ENCODE results near the gene ABI2.
A peak's percentile ranks its signal among the peaks of the same experiment; 100 is the strongest.

ABI2 gene

DNA sequence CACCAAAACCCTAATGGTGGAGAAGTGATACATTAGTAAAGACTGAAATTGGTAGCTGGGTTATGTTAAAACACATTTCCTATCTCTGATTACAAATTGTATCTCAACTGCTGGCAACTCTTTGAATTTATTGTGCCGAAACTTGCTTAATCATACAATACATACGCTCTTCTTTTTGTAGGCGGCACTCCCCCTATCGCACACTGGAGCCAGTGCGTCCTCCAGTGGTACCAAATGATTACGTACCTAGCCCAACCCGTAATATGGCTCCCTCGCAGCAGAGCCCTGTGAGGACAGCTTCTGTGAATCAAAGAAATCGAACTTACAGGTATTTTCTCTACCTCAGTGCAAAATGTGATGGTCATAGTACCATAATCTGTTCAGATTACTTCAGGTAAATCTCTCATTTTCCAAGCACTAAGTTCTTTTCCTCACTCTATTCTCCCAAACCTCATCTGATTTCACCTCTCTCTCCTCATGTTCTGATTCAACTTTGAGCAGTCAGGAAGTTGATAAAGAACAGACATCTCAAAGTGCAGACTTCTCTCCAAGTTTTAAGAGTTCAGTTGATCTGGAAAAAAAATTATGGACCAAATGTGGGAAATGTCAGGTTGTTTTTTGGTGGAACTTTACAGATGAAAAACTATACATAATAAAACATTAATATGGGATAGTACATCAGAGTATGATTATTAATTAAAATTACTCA, 66.5 kb downstream of the ABI2 start:
- H3K4me2 ChIP-seq (ENCODE audit: low read depth, low read length, poor library complexity, severe bottlenecking), result no peak overlapping the region

DNA sequence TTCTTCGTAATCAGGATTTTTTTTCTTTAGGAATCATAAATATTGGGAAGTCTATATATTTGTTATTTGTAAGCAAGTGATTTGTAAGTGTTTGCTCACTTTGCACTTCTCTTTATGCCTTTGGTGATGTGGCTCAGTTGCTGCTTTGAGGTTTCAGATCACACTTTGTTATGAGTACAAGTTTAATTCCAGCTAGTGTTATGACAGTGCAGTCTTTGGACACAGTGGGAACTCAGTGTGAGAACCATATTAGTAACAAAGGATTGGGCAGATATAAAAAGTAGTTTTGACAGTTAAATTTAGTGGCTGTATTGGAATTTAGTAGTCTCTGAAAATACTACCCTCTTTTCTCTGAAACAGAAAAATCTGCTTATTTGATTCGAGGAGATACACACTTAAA, 67.7 kb downstream of the ABI2 start:
- TF ChIP-seq EZH2phosphoT487 (conservative IDR thresholded peaks at IDR 0.05; ENCODE audit: low read length), result no peak
- TF ChIP-seq, protein P1, sequence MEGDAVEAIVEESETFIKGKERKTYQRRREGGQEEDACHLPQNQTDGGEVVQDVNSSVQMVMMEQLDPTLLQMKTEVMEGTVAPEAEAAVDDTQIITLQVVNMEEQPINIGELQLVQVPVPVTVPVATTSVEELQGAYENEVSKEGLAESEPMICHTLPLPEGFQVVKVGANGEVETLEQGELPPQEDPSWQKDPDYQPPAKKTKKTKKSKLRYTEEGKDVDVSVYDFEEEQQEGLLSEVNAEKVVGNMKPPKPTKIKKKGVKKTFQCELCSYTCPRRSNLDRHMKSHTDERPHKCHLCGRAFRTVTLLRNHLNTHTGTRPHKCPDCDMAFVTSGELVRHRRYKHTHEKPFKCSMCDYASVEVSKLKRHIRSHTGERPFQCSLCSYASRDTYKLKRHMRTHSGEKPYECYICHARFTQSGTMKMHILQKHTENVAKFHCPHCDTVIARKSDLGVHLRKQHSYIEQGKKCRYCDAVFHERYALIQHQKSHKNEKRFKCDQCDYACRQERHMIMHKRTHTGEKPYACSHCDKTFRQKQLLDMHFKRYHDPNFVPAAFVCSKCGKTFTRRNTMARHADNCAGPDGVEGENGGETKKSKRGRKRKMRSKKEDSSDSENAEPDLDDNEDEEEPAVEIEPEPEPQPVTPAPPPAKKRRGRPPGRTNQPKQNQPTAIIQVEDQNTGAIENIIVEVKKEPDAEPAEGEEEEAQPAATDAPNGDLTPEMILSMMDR (IDR thresholded peaks at IDR 0.05; ENCODE audit: insufficient read depth, low read length, poor library complexity, severe bottlenecking), result no peak
- Histone ChIP-seq H3K9ac (ENCODE audit: low read length) (no peak overlapping the region), H2AFZ (ENCODE audit: low read depth, low read length, severe bottlenecking) (no peak overlapping the region), H3K27me3 (ENCODE audit: low read length) (no peaks in the 10 kb centered on the region), H3K4me2 (ENCODE audit: low read depth, low read length, poor library complexity, severe bottlenecking) (no peak overlapping the region), H3K9me2 (replicated peaks; ENCODE audit: insufficient read depth, low read length) (no peaks in the 10 kb centered on the region), H3K27ac (ENCODE audit: low read depth, low read length) (no peak overlapping the region), H3K36me3 (ENCODE audit: low read length) (peaks cover 6% of the 10 kb centered on the region; the same call in 1 of the 2 replicates), H3K4me3 (ENCODE audit: insufficient read depth, low read length, poor library complexity, severe bottlenecking) (no peak overlapping the region), H3K79me2 (ENCODE audit: insufficient read depth, low read length) (no peaks in the 10 kb centered on the region), H3K9me3 (ENCODE audit: insufficient read depth, low read length) (no peaks in the 10 kb centered on the region), H4K20me1 (ENCODE audit: low read depth, low read length) (no peaks in the 10 kb centered on the region), H3F3A (ENCODE audit: insufficient read depth) (no peaks in the 10 kb centered on the region)

More for the DNA sequence above, 66.5 kb downstream of the ABI2 start:
- H3K9ac ChIP-seq (ENCODE audit: low read length), result no peak overlapping the region
- no peak overlapping the region for H3K27ac ChIP-seq (ENCODE audit: low read depth, low read length)
- H3K4me3 ChIP-seq (ENCODE audit: insufficient read depth, low read length, poor library complexity, severe bottlenecking), result no peak overlapping the region
- H2AFZ ChIP-seq (ENCODE audit: low read depth, low read length, severe bottlenecking), result no peak overlapping the region
- peaks cover 6% of the 10 kb centered on the region; the same call in 1 of the 2 replicates for H3K36me3 ChIP-seq (ENCODE audit: low read length)
- H3K9me3 ChIP-seq (ENCODE audit: insufficient read depth, low read length), result no peaks in the 10 kb centered on the region
- H3F3A ChIP-seq (ENCODE audit: insufficient read depth), result no peaks in the 10 kb centered on the region
- no peaks in the 10 kb centered on the region for H3K27me3 ChIP-seq (ENCODE audit: low read length)
- no peaks in the 10 kb centered on the region for H4K20me1 ChIP-seq (ENCODE audit: low read depth, low read length)
- no peak for TF ChIP-seq EZH2phosphoT487 (conservative IDR thresholded peaks at IDR 0.05; ENCODE audit: low read length)
- TF ChIP-seq, protein P1 (IDR thresholded peaks at IDR 0.05; ENCODE audit: insufficient read depth, low read length, poor library complexity, severe bottlenecking), result no peak
- H3K79me2 ChIP-seq (ENCODE audit: insufficient read depth, low read length), result no peaks in the 10 kb centered on the region
- H3K9me2 ChIP-seq (replicated peaks; ENCODE audit: insufficient read depth, low read length), result no peaks in the 10 kb centered on the region

GRCh38 chr2:203396667-203397066, 68.5 kb downstream of the ABI2 start:
- Histone ChIP-seq H3K4me3 (ENCODE audit: insufficient read depth, low read length, poor library complexity, severe bottlenecking) (no peak overlapping the region), H3K9me2 (replicated peaks; ENCODE audit: insufficient read depth, low read length) (no peaks in the 10 kb centered on the region), H3K36me3 (ENCODE audit: low read length) (peaks cover 6% of the 10 kb centered on the region; the same call in 1 of the 2 replicates), H3F3A (ENCODE audit: insufficient read depth) (no peaks in the 10 kb centered on the region), H3K79me2 (ENCODE audit: insufficient read depth, low read length) (no peaks in the 10 kb centered on the region), H3K27ac (ENCODE audit: low read depth, low read length) (no peak overlapping the region), H4K20me1 (ENCODE audit: low read depth, low read length) (no peaks in the 10 kb centered on the region), H3K9ac (ENCODE audit: low read length) (no peak overlapping the region), H3K9me3 (ENCODE audit: insufficient read depth, low read length) (no peaks in the 10 kb centered on the region), H2AFZ (ENCODE audit: low read depth, low read length, severe bottlenecking) (no peak overlapping the region), H3K27me3 (ENCODE audit: low read length) (no peaks in the 10 kb centered on the region), H3K4me2 (ENCODE audit: low read depth, low read length, poor library complexity, severe bottlenecking) (no peak overlapping the region)
- no peak for TF ChIP-seq EZH2phosphoT487 (conservative IDR thresholded peaks at IDR 0.05; ENCODE audit: low read length)
- TF ChIP-seq, protein P1 (IDR thresholded peaks at IDR 0.05; ENCODE audit: insufficient read depth, low read length, poor library complexity, severe bottlenecking), result peak; percentile 14

Measured in SU-DHL-6 (cell line).